GM10266 (cell line): ENCODE results near the gene ADD2.

Source experiments
- DNase-seq: peaks from one replicate; pipeline ENCODE4 v3.0.0; 2012; ENCODE audit errors: extremely low spot score
- CTCF ChIP-seq: IDR thresholded peaks from 2 replicates; pipeline ENCODE4 v1.5.1; 2012; ENCODE audit warnings: mild to moderate bottlenecking, low read depth; ENCODE audit not compliant: control insufficient read depth, insufficient read depth; ENCODE audit errors: missing control alignments

Gene ADD2

DNA sequence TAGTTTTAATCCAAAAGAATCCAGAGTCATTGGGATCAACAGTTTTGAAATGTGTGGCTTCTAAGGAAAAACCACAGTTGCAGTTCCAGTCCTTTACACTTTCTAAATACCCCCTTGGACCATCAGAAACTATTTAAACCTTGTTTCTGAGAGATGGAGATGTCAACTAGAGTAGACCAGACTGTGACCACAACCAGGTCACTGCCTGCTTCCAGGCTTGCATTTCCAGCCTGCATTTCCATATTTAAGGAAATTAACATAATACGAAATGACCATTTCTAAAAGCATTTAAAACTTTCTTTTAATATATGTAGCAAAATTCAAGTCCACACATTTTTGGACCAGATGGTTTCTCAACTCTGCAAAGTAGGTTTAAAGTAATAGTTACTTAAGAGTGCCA is 38.4 kb downstream of the ADD2 start:
- TF ChIP-seq CTCF: no peak
- no peak for DNase-seq

DNA sequence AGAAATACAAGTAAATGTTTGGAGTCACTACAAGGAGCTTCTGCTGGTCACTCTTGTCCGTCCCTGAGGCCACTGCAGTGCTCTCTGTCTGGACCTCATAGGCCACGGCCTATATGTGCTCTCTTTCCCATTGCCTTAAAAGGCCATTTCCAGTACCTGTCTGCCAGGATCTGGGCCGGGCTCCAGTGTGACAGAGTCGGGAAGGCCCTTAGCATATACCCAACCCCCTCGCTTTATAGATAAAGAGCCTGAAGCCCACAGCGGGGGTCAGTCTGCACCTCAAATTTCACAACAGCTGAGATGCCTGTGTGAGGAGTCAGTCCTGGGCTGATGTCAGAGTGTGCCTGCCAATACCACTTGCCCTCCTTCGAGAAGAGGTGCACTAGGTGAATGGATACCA is 39.9 kb downstream of the ADD2 start:
- TF ChIP-seq CTCF: no peak
- no peak for DNase-seq

DNA sequence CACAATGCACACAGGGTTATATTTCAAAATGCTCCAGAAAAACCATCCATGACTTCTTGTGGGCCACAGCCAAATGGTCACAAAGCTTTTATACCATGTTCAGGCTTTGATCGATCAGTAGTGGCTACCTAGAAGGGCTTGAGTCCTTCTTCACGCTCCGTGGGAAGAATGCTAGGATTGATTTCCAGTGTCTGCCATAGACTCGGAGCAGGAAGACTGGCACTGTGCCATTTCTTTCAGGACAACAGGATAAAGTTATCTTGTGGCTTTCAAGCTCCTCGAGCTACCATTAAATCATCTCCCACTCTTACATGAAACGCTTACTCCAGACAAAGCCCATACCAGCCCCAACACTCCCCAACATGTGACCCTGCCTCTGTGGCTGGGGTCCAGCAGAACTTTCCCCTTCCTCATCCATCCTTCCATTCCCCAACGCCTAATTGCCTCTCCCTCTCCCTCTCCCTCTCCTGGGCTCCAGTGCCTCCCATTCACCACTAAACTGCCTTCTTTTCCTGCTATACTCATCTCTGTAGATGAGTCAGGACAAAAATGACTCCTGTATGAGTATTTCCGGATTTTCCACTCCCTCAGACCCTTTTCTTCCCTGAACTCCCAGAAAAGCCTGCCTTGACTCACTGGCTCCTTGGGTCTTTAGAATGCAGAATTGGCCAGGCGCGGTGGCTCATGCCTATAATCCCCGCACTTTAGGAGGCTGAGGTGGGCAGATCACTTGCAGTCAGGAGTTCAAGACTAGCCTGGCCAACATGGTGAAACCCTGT is 40.9 kb downstream of the ADD2 start:
- TF ChIP-seq CTCF: no peak
- no peak for DNase-seq

DNA sequence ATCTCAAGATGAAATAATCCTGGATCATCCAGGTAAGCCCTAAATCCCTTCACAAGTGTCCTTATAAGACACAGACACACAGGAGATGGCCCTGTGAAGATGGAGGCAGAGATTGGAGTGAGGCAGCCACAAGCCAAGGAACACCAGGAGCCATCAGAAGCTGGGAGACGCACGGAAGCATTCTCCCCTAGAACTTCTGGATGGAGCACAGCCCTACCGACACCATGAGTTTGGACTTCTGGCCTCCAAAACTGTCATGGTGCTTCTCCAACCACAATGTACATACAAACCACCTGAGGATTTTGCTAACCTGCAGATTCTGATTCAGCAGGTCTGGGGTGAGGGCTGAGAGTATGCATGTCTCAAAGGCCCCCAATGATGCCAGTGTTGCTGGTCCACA is 42.5 kb downstream of the ADD2 start:
- TF ChIP-seq CTCF: no peak
- no peak for DNase-seq

- no peak for TF ChIP-seq CTCF
- DNase-seq: no peak
Observed at GRCh38 chr2:70724366-70724765, 43.6 kb downstream of the ADD2 start.

- TF ChIP-seq CTCF: no peak
- no peak for DNase-seq
Observed at GRCh38 chr2:70723286-70723885, 44.6 kb downstream of the ADD2 start.

- no peak for TF ChIP-seq CTCF
- no peak for DNase-seq
Observed at GRCh38 chr2:70720124-70720523, 47.9 kb downstream of the ADD2 start.
